Esophagus (tissue), 2 donors: ENCODE data around the gene DHX16. TPM values are rescaled to one million over a fixed set of nuclear protein-coding genes. Genes with fewer than 3 reads are reported as not detected.
A peak's percentile ranks its signal among the peaks of the same experiment; 100 is the strongest.

Experiments used
- H3K27ac ChIP-seq, 2 donors: one replicate each; pipeline ENCODE4 v1.5.1; 2013; ENCODE audit warnings: low read depth in 2 of 2, mild to moderate bottlenecking in 2 of 2, inconsistent platforms in 1 of 2, low read length in 1 of 2, moderate library complexity in 1 of 2
- H3K27me3 ChIP-seq, 2 donors: one replicate each; pipeline ENCODE4 v1.6.1; 2013; ENCODE audit warnings: low read length in 2 of 2, control low read depth in 1 of 2, mild to moderate bottlenecking in 1 of 2; ENCODE audit not compliant: insufficient read depth in 2 of 2, control insufficient read depth in 1 of 2
- H3K36me3 ChIP-seq, 2 donors: one replicate each; pipeline ENCODE4 v1.6.1; 2013; ENCODE audit warnings: low read length in 1 of 2; ENCODE audit not compliant: control insufficient read depth in 2 of 2, insufficient read depth in 2 of 2
- H3K4me1 ChIP-seq, 2 donors: one replicate each; pipeline ENCODE4 v1.6.1; 2013; ENCODE audit warnings: low read length in 1 of 2; ENCODE audit not compliant: control insufficient read depth in 2 of 2, insufficient read depth in 2 of 2
- H3K4me3 ChIP-seq, 2 donors: one replicate each; pipeline ENCODE4 v1.5.1; 2013; ENCODE audit warnings: low read length in 2 of 2, mild to moderate bottlenecking in 2 of 2, low read depth in 1 of 2, moderate library complexity in 1 of 2
- H3K9me3 ChIP-seq, 2 donors: one replicate each; pipeline ENCODE4 v1.6.1; 2013; ENCODE audit warnings: mild to moderate bottlenecking in 2 of 2, low read depth in 1 of 2, low read length in 1 of 2, moderate library complexity in 1 of 2; ENCODE audit not compliant: control insufficient read depth in 2 of 2, insufficient read depth in 1 of 2
- WGBS, 2 donors: extraction: QIAGEN DNeasy Blood & Tissue Kit; methylation state at CpG; one replicate each; pipeline ENCODE4 v1.1.7; 2013; 5-methylcytosine and 5-hydroxymethylcytosine counted together
- polyA plus RNA-seq, 2 donors: library from polyadenylated mRNA; stranded (reverse); fragments of 200-250 nt; gene quantifications; one replicate each; pipeline ENCODE4 v1.2.3, GENCODE V29; 2013
- donor health status: healthy with polysubstance abuse.
- donor health status: Bipolar disorder and iron deficiency.

The DHX16 gene
- polyA plus RNA-seq, 2 donors, result 19.8 to 27.5 TPM

DNA sequence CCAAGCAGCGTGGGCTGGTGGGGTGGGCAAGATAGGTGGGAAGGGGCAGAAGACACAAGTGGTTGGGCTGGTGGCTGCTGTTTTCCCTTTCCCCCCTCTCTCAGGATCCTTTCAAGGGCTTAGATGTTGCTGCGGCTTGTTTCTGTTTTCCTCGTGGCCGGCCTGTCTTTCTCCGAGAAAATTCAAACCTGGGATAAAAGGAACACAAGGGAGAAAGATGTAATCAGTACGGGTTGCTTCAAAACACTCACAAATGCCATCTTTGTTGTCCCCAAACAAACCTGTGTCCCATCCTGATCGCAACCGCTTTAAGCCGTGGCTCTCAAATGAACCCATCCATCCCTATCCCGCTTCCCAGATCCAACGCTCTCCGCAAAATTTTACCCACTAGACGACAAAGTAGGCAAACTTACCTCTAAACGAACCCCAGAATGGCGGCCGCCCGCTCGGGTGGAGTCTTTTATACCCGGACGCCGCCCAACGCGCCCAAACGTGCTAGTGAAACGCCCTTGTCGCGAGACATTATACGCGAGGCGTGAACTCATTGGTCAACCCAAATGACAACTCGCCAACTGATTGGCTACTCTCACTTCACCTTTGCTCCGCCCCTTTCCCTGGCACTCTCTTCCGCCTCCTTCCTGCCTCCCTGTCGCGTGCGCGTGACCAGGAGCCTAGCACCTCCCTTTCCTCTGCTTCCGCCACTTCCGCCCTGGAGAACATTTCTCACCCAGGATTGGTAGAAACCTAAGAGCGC is 55.8 kb downstream of the DHX16 start, which contains the start of gene PPP1R10:
PPP1R10 (minus strand) TSS at position 433 of the 754 bp plus-strand sequence. CDS start 7,299 bp downstream, outside the sequence.
- Histone ChIP-seq H3K27me3 (no peaks in the 10 kb centered on the region), H3K36me3 (peaks cover 3 to 6% of the 10 kb centered on the region in 2 donors), H3K4me1 (no peaks in the 10 kb centered on the region), H3K9me3 (no peaks in the 10 kb centered on the region), H3K27ac (peak within 1 kb of the TSS; percentile 97 to 100), H3K4me3 (peak within 1 kb of the TSS; percentile 82 to 100)
- 0% methylated on average over 40 of the region's 40 CpGs for WGBS, 2 donors

DNA sequence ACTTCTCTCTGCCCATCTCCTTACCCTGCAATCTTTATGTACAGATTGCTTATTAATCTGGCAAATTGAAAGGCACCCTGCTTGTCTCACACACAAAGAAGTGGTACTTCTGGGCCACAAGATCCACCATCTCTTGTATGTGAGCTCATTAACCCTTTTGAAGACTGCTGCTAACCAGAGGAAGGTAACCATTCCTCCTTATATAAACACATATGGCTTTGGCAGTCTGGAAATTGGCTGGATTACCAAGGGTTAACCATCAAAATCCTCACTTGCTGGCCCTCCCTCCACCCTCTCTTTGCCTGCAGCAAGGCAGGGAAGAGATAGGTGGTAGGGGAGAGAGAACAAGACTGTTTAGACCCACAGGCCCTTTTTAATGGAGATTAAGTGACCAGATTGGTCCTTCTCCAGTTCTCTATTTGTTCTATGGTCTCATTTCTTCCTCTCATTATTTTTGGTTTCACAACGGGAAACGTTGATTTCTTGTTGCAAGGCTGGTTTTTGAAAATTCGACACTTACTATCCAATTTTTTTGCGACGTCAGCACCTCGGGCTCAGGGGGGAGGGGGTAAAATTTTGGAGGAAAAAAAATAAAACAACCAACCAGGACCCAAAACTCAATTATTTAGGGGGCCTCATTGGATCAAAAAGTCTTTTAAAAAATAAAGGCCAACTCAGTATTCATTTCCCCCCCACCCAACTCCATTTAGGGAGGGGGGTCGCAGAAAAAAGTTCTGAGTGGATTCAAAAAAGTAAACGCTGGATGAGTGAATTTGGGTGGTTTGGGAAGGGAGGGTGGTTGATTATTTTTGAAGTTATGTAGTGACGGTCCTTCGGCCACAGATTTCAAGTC is 56.6 kb downstream of the DHX16 start:
- Histone ChIP-seq H3K27me3 (no peaks in the 10 kb centered on the region), H3K4me1 (no peaks in the 10 kb centered on the region), H3K36me3 (peaks cover 3 to 6% of the 10 kb centered on the region in 2 donors), H3K27ac (peak overlapping the region; percentile 97 to 100), H3K4me3 (peak overlapping the region; percentile 82 to 100), H3K9me3 (no peaks in the 10 kb centered on the region)
- WGBS, 2 donors, result 0 to 1% methylated on average over 10 of the region's 10 CpGs

DNA sequence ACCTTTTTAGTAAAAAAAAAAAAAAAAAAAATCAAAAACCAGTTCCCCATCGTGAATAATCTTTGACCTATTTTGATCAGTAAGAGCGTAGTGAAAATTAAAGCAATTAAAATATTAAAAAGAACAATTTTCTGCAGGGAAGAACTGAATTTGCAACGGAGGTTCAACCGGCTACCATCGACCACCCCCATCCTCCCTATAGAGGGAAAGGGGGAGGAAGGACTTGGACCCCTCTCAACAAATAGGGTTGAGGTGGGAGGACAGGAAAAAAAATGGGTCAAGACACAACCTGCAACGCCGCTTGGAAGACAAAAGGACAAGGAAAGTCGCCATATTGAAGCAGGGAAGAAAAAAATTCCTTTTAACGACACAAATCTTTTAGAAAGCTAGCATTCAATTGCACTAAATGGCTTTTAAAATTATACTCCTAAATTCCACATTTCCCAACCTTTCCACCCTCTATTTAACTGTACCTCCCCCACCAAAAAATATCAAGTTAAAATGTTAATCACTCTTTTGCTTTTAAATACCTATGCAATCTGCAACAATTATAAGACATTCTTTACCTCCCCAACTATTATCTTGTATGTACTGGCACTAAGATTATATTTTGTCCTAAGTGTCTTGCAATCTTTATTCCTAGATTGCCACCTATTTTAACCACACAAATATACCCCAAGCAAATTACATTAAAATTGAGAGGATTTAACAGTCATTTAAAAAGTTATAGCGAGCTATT is 57.4 kb downstream of the DHX16 start:
- H3K9me3 ChIP-seq, result no peaks in the 10 kb centered on the region
- H3K4me1 ChIP-seq, result no peaks in the 10 kb centered on the region
- H3K36me3 ChIP-seq, result peaks cover 0 to 6% of the 10 kb centered on the region in 2 donors
- H3K27me3 ChIP-seq, result no peaks in the 10 kb centered on the region
- WGBS, 2 donors, result 0% methylated on average over 10 of the region's 10 CpGs
- H3K4me3 ChIP-seq, result peak overlapping the region; percentile 82 to 100
- H3K27ac ChIP-seq, result peak overlapping the region; percentile 99 to 100

DNA sequence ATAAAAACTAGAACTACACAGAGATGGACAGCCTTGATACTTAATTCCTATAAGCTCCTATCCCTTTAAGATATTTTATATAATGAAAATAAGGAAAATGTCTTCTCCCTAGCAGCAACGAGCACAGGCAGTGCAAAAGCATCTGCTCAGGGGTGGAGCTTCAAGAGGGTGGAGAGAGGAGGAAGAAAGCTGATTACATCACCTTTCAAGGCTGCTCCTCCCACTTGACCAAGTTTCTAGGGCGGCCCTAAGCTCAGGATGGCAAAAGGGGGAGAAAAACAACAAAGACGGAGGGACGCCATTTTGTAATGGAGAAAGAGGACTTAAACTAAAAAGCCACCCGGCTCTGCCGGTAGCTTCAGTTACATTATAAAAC is 58.0 kb downstream of the DHX16 start:
- peak overlapping the region in 1 of 2 donors; percentile 100 for H3K4me3 ChIP-seq
- no peaks in the 10 kb centered on the region for H3K4me1 ChIP-seq
- H3K9me3 ChIP-seq, result no peaks in the 10 kb centered on the region
- 0% methylated on average over 6 of the region's 6 CpGs for WGBS, 2 donors
- no peaks in the 10 kb centered on the region for H3K27me3 ChIP-seq
- H3K27ac ChIP-seq, result peak overlapping the region; percentile 99
- peaks cover 3 to 6% of the 10 kb centered on the region in 2 donors for H3K36me3 ChIP-seq

- H3K36me3 ChIP-seq, result peaks cover 2 to 5% of the 10 kb centered on the region in 2 donors
- WGBS, 2 donors, result 20 to 21% methylated on average over 8 of the region's 8 CpGs
- no peaks in the 10 kb centered on the region for H3K4me1 ChIP-seq
- peak overlapping the region; percentile 81 to 94 for H3K27ac ChIP-seq
- no peaks in the 10 kb centered on the region for H3K9me3 ChIP-seq
- H3K4me3 ChIP-seq, result peak overlapping the region; percentile 1 to 100
- no peaks in the 10 kb centered on the region for H3K27me3 ChIP-seq
Observed at GRCh38 chr6:30614044-30614842, 58.6 kb downstream of the DHX16 start.

GRCh38 chr6:30613251-30614043 is 59.4 kb downstream of the DHX16 start:
- H3K27me3 ChIP-seq, result no peaks in the 10 kb centered on the region
- H3K4me1 ChIP-seq, result no peaks in the 10 kb centered on the region
- H3K4me3 ChIP-seq, result no peak overlapping the region
- H3K9me3 ChIP-seq, result no peaks in the 10 kb centered on the region
- H3K27ac ChIP-seq, result peak overlapping the region; percentile 14 to 55
- peaks cover 5 to 9% of the 10 kb centered on the region in 2 donors for H3K36me3 ChIP-seq

- 38% methylated on average over 6 of the region's 6 CpGs for WGBS, 2 donors
- Histone ChIP-seq H3K27me3 (no peaks in the 10 kb centered on the region), H3K9me3 (no peaks in the 10 kb centered on the region), H3K36me3 (peaks cover 5 to 9% of the 10 kb centered on the region in 2 donors), H3K4me3 (no peak overlapping the region), H3K4me1 (no peaks in the 10 kb centered on the region), H3K27ac (peak overlapping the region; percentile 14 to 78)
Observed at GRCh38 chr6:30612687-30613248, 60.0 kb downstream of the DHX16 start.

- no peaks in the 10 kb centered on the region for H3K9me3 ChIP-seq
- H3K36me3 ChIP-seq, result peaks cover 5 to 11% of the 10 kb centered on the region in 2 donors
- no peak overlapping the region for H3K27ac ChIP-seq
- H3K4me1 ChIP-seq, result no peaks in the 10 kb centered on the region
- H3K27me3 ChIP-seq, result no peaks in the 10 kb centered on the region
- no peak overlapping the region for H3K4me3 ChIP-seq
- WGBS, 2 donors, result 41 to 66% methylated on average over 1 of the region's 1 CpG
Observed at GRCh38 chr6:30612213-30612612, 60.6 kb downstream of the DHX16 start.
